BLaER1 treated with 17β-estradiol and CSF1 and Interleukin-3, amounts not matched to agents 10 nM and 100 nM (cell line): ENCODE data around the gene OCA2.

Experiments
- H3K27ac ChIP-seq, 11 experiments: shearing (Covaris generic); formaldehyde crosslinking; 2 replicates each; pipeline ENCODE4 v1.8.1; 2022
- H3K27me3 ChIP-seq, 11 experiments: shearing (Covaris generic); formaldehyde crosslinking; 2 replicates each; pipeline ENCODE4 v1.8.1; 2022
- H3K36me3 ChIP-seq, 11 experiments: shearing (Covaris generic); formaldehyde crosslinking; 2 replicates each; pipeline ENCODE4 v1.8.1; 2022
- H3K4me1 ChIP-seq, 10 experiments: shearing (Covaris generic); formaldehyde crosslinking; 2 replicates each; pipeline ENCODE4 v1.8.1; 2022
- H3K4me2 ChIP-seq, 11 experiments: shearing (Covaris generic); formaldehyde crosslinking; 2 replicates each; pipeline ENCODE4 v1.8.1; 2022
- H3K4me3 ChIP-seq, 10 experiments: shearing (Covaris generic); formaldehyde crosslinking; 2 replicates each; pipeline ENCODE4 v1.8.1; 2022
- H3K9ac ChIP-seq, 11 experiments: shearing (Covaris generic); formaldehyde crosslinking; 2 replicates each; pipeline ENCODE4 v1.8.1; 2022
- H3K9me3 ChIP-seq, 11 experiments: shearing (Covaris generic); formaldehyde crosslinking; replicated peaks in 1 of 11; 2 replicates each; pipeline ENCODE4 v1.8.1; 2022
- H4K20me1 ChIP-seq, 11 experiments: shearing (Covaris generic); formaldehyde crosslinking; 2 replicates each; pipeline ENCODE4 v1.8.1; 2022
- Cebpa-rat ChIP-seq, 11 experiments: shearing (Covaris generic); IDR thresholded peaks; 2 replicates each; pipeline ENCODE4 v1.8.1; 2022

The OCA2 gene

GRCh38 chr15:27764339-27764738, 334.8 kb downstream of the OCA2 start:
- peaks cover 17 to 27% (median 19%) of the 10 kb centered on the region in 11 experiments for H3K9me3 ChIP-seq
- H3K4me3 ChIP-seq, result no peak overlapping the region
- H3K27me3 ChIP-seq, result no peaks in the 10 kb centered on the region
- H3K27ac ChIP-seq, result no peak overlapping the region
- peaks cover 0 to 16% (median 12%) of the 10 kb centered on the region in 10 experiments; a peak in 15 of 20 replicates for H3K4me1 ChIP-seq
- H3K9ac ChIP-seq, result no peak overlapping the region
- no peak for TF ChIP-seq Cebpa-rat (IDR thresholded peaks at IDR 0.05)
- H4K20me1 ChIP-seq, result no peaks in the 10 kb centered on the region
- no peaks in the 10 kb centered on the region for H3K36me3 ChIP-seq
- H3K4me2 ChIP-seq, result no peak overlapping the region

GRCh38 chr15:27763514-27763913, 335.6 kb downstream of the OCA2 start:
- H3K27me3 ChIP-seq, result no peaks in the 10 kb centered on the region
- no peaks in the 10 kb centered on the region for H3K36me3 ChIP-seq
- no peaks in the 10 kb centered on the region for H4K20me1 ChIP-seq
- H3K4me1 ChIP-seq, result peaks cover 0 to 8% (median 4%) of the 10 kb centered on the region in 10 experiments; a peak in 15 of 20 replicates
- no peak for TF ChIP-seq Cebpa-rat (IDR thresholded peaks at IDR 0.05)
- no peak overlapping the region for H3K4me3 ChIP-seq
- H3K9ac ChIP-seq, result no peak overlapping the region
- H3K4me2 ChIP-seq, result no peak overlapping the region
- H3K9me3 ChIP-seq, result peaks cover 17 to 23% (median 19%) of the 10 kb centered on the region in 11 experiments
- no peak overlapping the region for H3K27ac ChIP-seq

DNA sequence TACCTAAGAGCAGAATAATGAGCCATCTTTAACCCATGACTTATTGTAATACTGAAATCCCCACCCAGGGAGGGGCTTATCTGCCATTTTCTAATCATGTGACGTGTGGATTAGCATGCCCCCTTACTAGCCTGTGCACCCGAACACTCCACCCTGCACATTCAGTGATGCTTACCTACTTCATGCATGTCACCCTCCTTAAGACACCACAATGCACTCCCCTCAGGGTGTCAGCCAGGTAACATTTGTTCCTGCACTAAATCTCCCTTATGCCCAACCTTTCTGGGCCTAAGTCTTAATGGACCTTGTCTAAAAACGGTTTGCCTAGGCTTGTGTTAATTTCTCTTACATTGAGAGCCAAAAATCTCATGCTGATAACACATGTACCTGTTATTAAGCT, 336.6 kb downstream of the OCA2 start:
- no peaks in the 10 kb centered on the region for H3K36me3 ChIP-seq
- no peak overlapping the region for H3K4me3 ChIP-seq
- H3K4me2 ChIP-seq, result no peak overlapping the region
- H3K27ac ChIP-seq, result no peak overlapping the region
- H3K27me3 ChIP-seq, result no peaks in the 10 kb centered on the region
- no peaks in the 10 kb centered on the region for H3K4me1 ChIP-seq
- H4K20me1 ChIP-seq, result no peaks in the 10 kb centered on the region
- no peak overlapping the region for H3K9ac ChIP-seq
- peaks cover 11 to 17% (median 13%) of the 10 kb centered on the region in 11 experiments for H3K9me3 ChIP-seq
- TF ChIP-seq Cebpa-rat (IDR thresholded peaks at IDR 0.05), result no peak

- H3K27me3 ChIP-seq, result no peaks in the 10 kb centered on the region
- no peak for TF ChIP-seq Cebpa-rat (IDR thresholded peaks at IDR 0.05)
- H3K4me3 ChIP-seq, result no peak overlapping the region
- no peaks in the 10 kb centered on the region for H3K4me1 ChIP-seq
- H3K9me3 ChIP-seq, result no peaks in the 10 kb centered on the region; a peak in 1 of 22 replicates
- no peaks in the 10 kb centered on the region for H3K36me3 ChIP-seq
- no peak overlapping the region for H3K27ac ChIP-seq
- H4K20me1 ChIP-seq, result no peaks in the 10 kb centered on the region
- H3K9ac ChIP-seq, result no peak overlapping the region
- H3K4me2 ChIP-seq, result no peak overlapping the region
Observed at GRCh38 chr15:27757052-27757451, 342.1 kb downstream of the OCA2 start.

- H4K20me1 ChIP-seq, result no peaks in the 10 kb centered on the region
- TF ChIP-seq Cebpa-rat (IDR thresholded peaks at IDR 0.05), result no peak
Observed at GRCh38 chr15:27752691-27753090, 346.4 kb downstream of the OCA2 start.

GRCh38 chr15:27747997-27748396, 351.1 kb downstream of the OCA2 start:
- Histone ChIP-seq H3K4me1 (no peaks in the 10 kb centered on the region), H4K20me1 (no peaks in the 10 kb centered on the region), H3K4me3 (no peak overlapping the region), H3K27me3 (no peaks in the 10 kb centered on the region), H3K4me2 (no peak overlapping the region), H3K9me3 (no peaks in the 10 kb centered on the region), H3K27ac (no peak overlapping the region), H3K36me3 (no peaks in the 10 kb centered on the region), H3K9ac (no peak overlapping the region)
- no peak for TF ChIP-seq Cebpa-rat (IDR thresholded peaks at IDR 0.05)

More at GRCh38 chr15:27752691-27753090, 346.4 kb downstream of the OCA2 start:
- H3K4me2 ChIP-seq, result no peak overlapping the region
- no peak overlapping the region for H3K4me3 ChIP-seq
- H3K27me3 ChIP-seq, result no peaks in the 10 kb centered on the region
- no peaks in the 10 kb centered on the region for H3K4me1 ChIP-seq
- H3K9me3 ChIP-seq, result no peaks in the 10 kb centered on the region
- H3K9ac ChIP-seq, result no peak overlapping the region
- no peak overlapping the region for H3K27ac ChIP-seq
- H3K36me3 ChIP-seq, result no peaks in the 10 kb centered on the region

DNA sequence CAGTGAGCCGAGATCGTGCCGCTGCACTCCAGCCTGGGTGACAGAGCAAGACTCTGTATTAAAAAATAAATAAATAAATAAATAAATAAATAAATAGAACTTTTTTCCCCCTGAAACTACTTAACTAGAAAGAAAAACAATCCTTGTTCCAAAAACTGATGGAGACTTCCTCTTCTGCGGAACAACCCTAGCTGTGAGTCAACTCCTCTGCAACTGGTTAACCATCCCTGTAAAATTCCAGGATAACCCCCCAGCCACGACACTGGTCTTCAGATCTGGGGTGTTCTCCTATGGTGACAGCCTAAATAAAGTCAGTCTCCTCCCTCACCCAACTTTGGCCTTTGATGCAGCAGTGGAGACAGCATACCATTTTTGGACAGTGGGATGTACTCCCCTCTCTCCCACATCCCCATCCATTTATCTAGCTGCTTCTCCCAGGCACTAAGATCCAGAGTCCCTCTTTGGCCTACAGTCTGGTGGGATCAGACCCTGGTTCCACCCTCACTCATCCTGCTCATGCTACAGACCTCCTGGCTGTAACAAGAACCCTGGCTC, 352.6 kb downstream of the OCA2 start:
- Histone ChIP-seq H3K36me3 (no peaks in the 10 kb centered on the region), H3K27me3 (no peaks in the 10 kb centered on the region), H3K4me2 (no peak overlapping the region), H3K9me3 (no peaks in the 10 kb centered on the region), H3K4me1 (no peaks in the 10 kb centered on the region), H4K20me1 (no peaks in the 10 kb centered on the region), H3K9ac (no peak overlapping the region), H3K4me3 (no peak overlapping the region), H3K27ac (no peak overlapping the region)
- no peak for TF ChIP-seq Cebpa-rat (IDR thresholded peaks at IDR 0.05)

- no peaks in the 10 kb centered on the region for H3K9me3 ChIP-seq
- H3K4me2 ChIP-seq, result no peak overlapping the region
- no peaks in the 10 kb centered on the region for H3K27me3 ChIP-seq
- H3K36me3 ChIP-seq, result no peaks in the 10 kb centered on the region
- no peak for TF ChIP-seq Cebpa-rat (IDR thresholded peaks at IDR 0.05)
- H3K9ac ChIP-seq, result no peak overlapping the region
- H3K27ac ChIP-seq, result no peak overlapping the region
- no peaks in the 10 kb centered on the region for H3K4me1 ChIP-seq
- no peaks in the 10 kb centered on the region for H4K20me1 ChIP-seq
- H3K4me3 ChIP-seq, result no peak overlapping the region
Observed at GRCh38 chr15:27744641-27745040, 354.5 kb downstream of the OCA2 start.

- Histone ChIP-seq H3K27me3 (no peaks in the 10 kb centered on the region), H3K9ac (no peak overlapping the region), H3K4me1 (peaks cover 0 to 4% (median 0%) of the 10 kb centered on the region in 10 experiments; a peak in 1 of 20 replicates), H3K9me3 (no peaks in the 10 kb centered on the region), H4K20me1 (no peaks in the 10 kb centered on the region), H3K4me3 (no peak overlapping the region), H3K4me2 (no peak overlapping the region), H3K36me3 (no peaks in the 10 kb centered on the region), H3K27ac (no peak overlapping the region)
- TF ChIP-seq Cebpa-rat (IDR thresholded peaks at IDR 0.05), result no peak
Observed at GRCh38 chr15:27743638-27744037, 355.5 kb downstream of the OCA2 start.

DNA sequence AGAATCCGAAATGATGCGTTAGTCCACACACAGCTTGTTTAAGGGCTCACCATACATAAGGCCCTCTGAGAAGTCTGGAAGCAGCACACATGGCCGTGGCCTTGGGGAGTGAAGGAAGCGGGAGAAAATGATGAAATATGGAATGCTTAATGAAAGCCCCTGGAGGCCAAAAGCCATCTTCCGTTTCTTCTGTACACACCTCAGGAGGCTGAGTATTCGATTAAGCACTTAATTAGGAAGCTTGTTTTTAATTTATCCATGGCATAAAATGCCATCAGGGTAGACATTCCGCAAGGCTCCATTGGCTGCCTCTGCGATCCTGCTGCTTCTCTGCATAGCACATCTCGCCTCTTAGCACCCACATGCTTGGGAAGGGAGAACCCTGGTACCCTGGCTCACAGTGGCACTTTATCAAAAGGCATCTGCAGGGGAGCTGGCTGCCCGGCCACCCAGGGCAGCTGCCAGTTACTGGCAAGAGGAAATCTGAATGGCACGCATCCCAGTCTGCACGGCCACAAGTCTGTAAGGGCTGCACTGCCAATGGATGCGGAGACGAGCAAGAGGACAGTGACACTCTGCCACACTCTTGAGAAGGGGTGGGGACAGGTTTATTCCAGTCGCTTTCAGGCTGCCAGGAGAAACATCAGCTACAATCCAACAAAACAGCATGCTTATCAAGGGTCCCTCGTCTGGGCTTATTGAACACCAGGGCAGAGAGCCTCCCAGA, 356.2 kb downstream of the OCA2 start:
- H3K4me1 ChIP-seq, result peaks cover 0 to 4% (median 0%) of the 10 kb centered on the region in 10 experiments; a peak in 1 of 20 replicates
- H3K27me3 ChIP-seq, result no peaks in the 10 kb centered on the region
- no peak overlapping the region for H3K27ac ChIP-seq
- peaks cover 0 to 2% (median 0%) of the 10 kb centered on the region in 11 experiments; a peak in 1 of 22 replicates for H3K9me3 ChIP-seq
- no peaks in the 10 kb centered on the region for H4K20me1 ChIP-seq
- H3K4me2 ChIP-seq, result no peak overlapping the region
- no peaks in the 10 kb centered on the region for H3K36me3 ChIP-seq
- no peak overlapping the region for H3K9ac ChIP-seq
- no peak for TF ChIP-seq Cebpa-rat (IDR thresholded peaks at IDR 0.05)
- no peak overlapping the region for H3K4me3 ChIP-seq
